SU-DHL-6 (cell line): ENCODE measurements around the gene KRT81.

Source experiments
- H2AFZ ChIP-seq: fragments of 200-600 bp; sonication (generic); 2 replicates; pipeline ENCODE4 v1.6.1; 2014; ENCODE audit warnings: low read depth, mild to moderate bottlenecking, moderate library complexity, mixed read lengths, antibody characterized with exemption, low read length; ENCODE audit not compliant: severe bottlenecking
- H3F3A ChIP-seq: fragments of 200-600 bp; shearing (Covaris generic); 2 replicates; pipeline ENCODE4 v1.6.0; 2016; ENCODE audit warnings: antibody characterized with exemption, mild to moderate bottlenecking; ENCODE audit not compliant: insufficient read depth
- H3K27ac ChIP-seq: fragments of 200-600 bp; sonication (generic); 2 replicates; pipeline ENCODE4 v1.5.1; 2016; ENCODE audit warnings: low read depth, mild to moderate bottlenecking, low read length, moderate library complexity, mixed read lengths
- H3K27me3 ChIP-seq: fragments of 200-600 bp; sonication (generic), shearing (Covaris generic); 2 replicates; pipeline ENCODE4 v1.6.0; 2014; ENCODE audit warnings: mild to moderate bottlenecking, low read length
- H3K36me3 ChIP-seq: fragments of 200-600 bp; sonication (generic); 2 replicates; pipeline ENCODE4 v1.6.1; 2014; ENCODE audit warnings: mild to moderate bottlenecking, low read length, mixed read lengths
- H3K4me2 ChIP-seq: fragments of 300-600, 200-600 bp; shearing (Covaris generic), sonication (generic); 2 replicates; pipeline ENCODE4 v1.6.0; 2014; ENCODE audit warnings: low read length, low read depth, mild to moderate bottlenecking; ENCODE audit not compliant: poor library complexity, severe bottlenecking
- H3K4me3 ChIP-seq: fragments of 200-600 bp; sonication (generic); 2 replicates; pipeline ENCODE4 v1.5.1; 2014; ENCODE audit warnings: antibody characterized with exemption, low read length, mild to moderate bottlenecking, mixed read lengths; ENCODE audit not compliant: insufficient read depth, poor library complexity, severe bottlenecking
- H3K79me2 ChIP-seq: fragments of 200-600 bp; sonication (generic); 2 replicates; pipeline ENCODE4 v1.6.1; 2014; ENCODE audit warnings: mild to moderate bottlenecking, low read length, moderate library complexity; ENCODE audit not compliant: insufficient read depth
- H3K9ac ChIP-seq: fragments of 200-600 bp; sonication (generic); 2 replicates; pipeline ENCODE4 v1.7.0; 2014; ENCODE audit warnings: mild to moderate bottlenecking, low read length
- H3K9me2 ChIP-seq: fragments of 200-600 bp; sonication (generic); replicated peaks from 2 replicates; pipeline ENCODE4 v1.6.1; 2014; ENCODE audit warnings: low read length; ENCODE audit not compliant: insufficient read depth
- H3K9me3 ChIP-seq: fragments of 200-600 bp; sonication (generic); 2 replicates; pipeline ENCODE4 v1.6.1; 2014; ENCODE audit warnings: low read length, mixed read lengths; ENCODE audit not compliant: insufficient read depth
- H4K20me1 ChIP-seq: fragments of 200-600 bp; sonication (generic); 2 replicates; pipeline ENCODE4 v1.6.1; 2014; ENCODE audit warnings: low read depth, mild to moderate bottlenecking, antibody characterized with exemption, low read length, moderate library complexity, mixed read lengths
- EZH2phosphoT487 ChIP-seq: fragments of 200-600 bp; sonication (generic), shearing (Covaris generic); conservative IDR thresholded peaks from 2 replicates; pipeline ENCODE4 v1.6.1; 2018; ENCODE audit warnings: mild to moderate bottlenecking, antibody characterized with exemption, low read length, moderate library complexity, mixed read lengths
- TF ChIP-seq, protein P1 (sequence below): fragments of 200-600 bp; sonication (generic); IDR thresholded peaks from one replicate; pipeline ENCODE4 v1.5.1; 2017; ENCODE audit warnings: antibody characterized with exemption, mild to moderate bottlenecking, low read length, moderate library complexity; ENCODE audit not compliant: insufficient read depth, poor library complexity, severe bottlenecking

KRT81 gene

DNA sequence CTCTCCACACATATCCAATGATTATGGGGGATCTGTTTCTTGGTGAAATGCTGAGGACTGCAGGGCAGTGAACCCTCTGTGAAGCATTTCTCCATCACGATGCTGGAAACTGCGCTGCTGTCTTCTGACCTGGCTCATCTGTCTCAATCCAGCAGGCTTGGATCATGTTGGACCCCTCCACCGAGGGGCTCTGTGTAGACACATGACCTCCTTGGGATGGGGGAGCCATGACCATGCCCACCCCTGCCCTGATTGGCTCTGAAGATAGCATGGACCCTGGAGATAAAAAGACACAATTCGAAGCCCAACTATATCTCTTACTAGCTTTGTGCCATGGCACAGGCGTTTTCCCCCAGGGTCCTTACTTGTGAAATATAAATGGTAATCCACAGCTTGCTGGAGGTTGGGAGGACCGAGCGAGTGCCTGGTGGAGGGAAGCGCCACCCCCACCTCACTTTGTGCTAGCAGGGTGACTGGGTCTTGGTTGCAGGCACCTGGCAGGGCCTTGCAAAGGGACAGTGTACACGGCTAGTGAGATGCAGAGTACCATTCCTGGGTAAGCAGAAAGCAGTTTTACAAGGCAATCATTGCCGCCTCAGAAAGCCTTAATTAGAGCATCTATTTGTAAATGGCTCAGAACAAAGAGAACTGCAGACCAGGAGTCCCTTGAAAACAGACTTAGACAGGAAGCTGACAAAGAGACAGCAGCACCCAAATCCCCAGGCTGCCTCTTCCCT is 32.2 kb upstream of the KRT81 start:
- H3K4me2 ChIP-seq: no peak overlapping the region
- H3F3A ChIP-seq: no peaks in the 10 kb centered on the region
- H2AFZ ChIP-seq: no peak overlapping the region
- H3K36me3 ChIP-seq: no peaks in the 10 kb centered on the region
- no peaks in the 10 kb centered on the region for H4K20me1 ChIP-seq
- H3K9me3 ChIP-seq: no peaks in the 10 kb centered on the region
- no peak overlapping the region for H3K4me3 ChIP-seq
- TF ChIP-seq, protein P1, sequence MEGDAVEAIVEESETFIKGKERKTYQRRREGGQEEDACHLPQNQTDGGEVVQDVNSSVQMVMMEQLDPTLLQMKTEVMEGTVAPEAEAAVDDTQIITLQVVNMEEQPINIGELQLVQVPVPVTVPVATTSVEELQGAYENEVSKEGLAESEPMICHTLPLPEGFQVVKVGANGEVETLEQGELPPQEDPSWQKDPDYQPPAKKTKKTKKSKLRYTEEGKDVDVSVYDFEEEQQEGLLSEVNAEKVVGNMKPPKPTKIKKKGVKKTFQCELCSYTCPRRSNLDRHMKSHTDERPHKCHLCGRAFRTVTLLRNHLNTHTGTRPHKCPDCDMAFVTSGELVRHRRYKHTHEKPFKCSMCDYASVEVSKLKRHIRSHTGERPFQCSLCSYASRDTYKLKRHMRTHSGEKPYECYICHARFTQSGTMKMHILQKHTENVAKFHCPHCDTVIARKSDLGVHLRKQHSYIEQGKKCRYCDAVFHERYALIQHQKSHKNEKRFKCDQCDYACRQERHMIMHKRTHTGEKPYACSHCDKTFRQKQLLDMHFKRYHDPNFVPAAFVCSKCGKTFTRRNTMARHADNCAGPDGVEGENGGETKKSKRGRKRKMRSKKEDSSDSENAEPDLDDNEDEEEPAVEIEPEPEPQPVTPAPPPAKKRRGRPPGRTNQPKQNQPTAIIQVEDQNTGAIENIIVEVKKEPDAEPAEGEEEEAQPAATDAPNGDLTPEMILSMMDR: no peak
- TF ChIP-seq EZH2phosphoT487: no peak
- H3K9ac ChIP-seq: no peak overlapping the region
- no peaks in the 10 kb centered on the region for H3K9me2 ChIP-seq
- H3K79me2 ChIP-seq: no peaks in the 10 kb centered on the region
- H3K27me3 ChIP-seq: no peaks in the 10 kb centered on the region
- no peak overlapping the region for H3K27ac ChIP-seq

- Histone ChIP-seq H2AFZ (no peak overlapping the region), H3K27ac (no peak overlapping the region), H3K9me3 (no peaks in the 10 kb centered on the region), H3F3A (no peaks in the 10 kb centered on the region), H3K36me3 (no peaks in the 10 kb centered on the region), H3K9ac (no peak overlapping the region), H3K4me2 (no peak overlapping the region), H3K4me3 (no peak overlapping the region), H4K20me1 (no peaks in the 10 kb centered on the region), H3K27me3 (no peaks in the 10 kb centered on the region), H3K9me2 (no peaks in the 10 kb centered on the region), H3K79me2 (no peaks in the 10 kb centered on the region)
- TF ChIP-seq, protein P1: no peak
- TF ChIP-seq EZH2phosphoT487: no peak
Measured at GRCh38 chr12:52323001-52323400, 31.7 kb upstream of the KRT81 start.

- Histone ChIP-seq H3K27ac (no peak overlapping the region), H3K9me3 (no peaks in the 10 kb centered on the region)
- no peak for TF ChIP-seq EZH2phosphoT487
- TF ChIP-seq, protein P1: no peak
Measured at GRCh38 chr12:52322069-52322468, 30.7 kb upstream of the KRT81 start.

More at GRCh38 chr12:52322069-52322468, 30.7 kb upstream of the KRT81 start:
- Histone ChIP-seq H3K79me2 (no peaks in the 10 kb centered on the region), H2AFZ (no peak overlapping the region), H3K36me3 (no peaks in the 10 kb centered on the region), H3F3A (no peaks in the 10 kb centered on the region), H4K20me1 (no peaks in the 10 kb centered on the region), H3K9me2 (no peaks in the 10 kb centered on the region), H3K27me3 (no peaks in the 10 kb centered on the region), H3K4me2 (no peak overlapping the region), H3K9ac (no peak overlapping the region), H3K4me3 (no peak overlapping the region)
